ENCODE data around the gene FNDC1.
"Not testable (repeated sequence)": the region's sequence is repeated elsewhere in the genome, so short reads cannot be mapped to it uniquely, and the experiment has no call there.

FNDC1 gene

GRCh38 chr6:159259441-159260125 lies 90.4 kb downstream of the FNDC1 start:
- no peak for DNase-seq (ENCODE audit: low read depth)

- DNase-seq (ENCODE audit: low read depth) = no peak
Observed at GRCh38 chr6:159260208-159260607, 91.0 kb downstream of the FNDC1 start.

- no peak for DNase-seq (ENCODE audit: low read depth)
Observed at GRCh38 chr6:159261995-159262394, 92.8 kb downstream of the FNDC1 start.

- DNase-seq (ENCODE audit: low read depth) = no peak
Observed at GRCh38 chr6:159262586-159262985, 93.4 kb downstream of the FNDC1 start.

- DNase-seq (ENCODE audit: low read depth) = no peak
Observed at GRCh38 chr6:159267165-159267564, 98.0 kb downstream of the FNDC1 start.

- no peak for DNase-seq (ENCODE audit: low read depth)
Observed at GRCh38 chr6:159268511-159268910, 99.3 kb downstream of the FNDC1 start.

GRCh38 chr6:159271257-159271656 lies 102.1 kb downstream of the FNDC1 start:
- DNase-seq (ENCODE audit: low read depth) = no peak

- no peak for DNase-seq (ENCODE audit: low read depth)
Observed at GRCh38 chr6:159278626-159279025, 109.4 kb downstream of the FNDC1 start.

GRCh38 chr6:159279790-159280277 lies 110.6 kb downstream of the FNDC1 start:
- no peak for DNase-seq (ENCODE audit: low read depth)

- no peak for DNase-seq (ENCODE audit: low read depth)
Observed at GRCh38 chr6:159282421-159282820, 113.2 kb downstream of the FNDC1 start.

GRCh38 chr6:159284661-159285060 lies 115.5 kb downstream of the FNDC1 start:
- DNase-seq (ENCODE audit: low read depth) = not testable (repeated sequence)

GRCh38 chr6:159298840-159299239 lies 129.6 kb downstream of the FNDC1 start:
- no peak for DNase-seq (ENCODE audit: low read depth)

- DNase-seq (ENCODE audit: low read depth) = no peak
Observed at GRCh38 chr6:159299566-159299965, 130.4 kb downstream of the FNDC1 start.

- no peak for DNase-seq (ENCODE audit: low read depth)
Observed at GRCh38 chr6:159301277-159301676, 132.1 kb downstream of the FNDC1 start.

- no peak for DNase-seq (ENCODE audit: low read depth)
Observed at GRCh38 chr6:159301810-159302593, 132.8 kb downstream of the FNDC1 start.

GRCh38 chr6:159302594-159302992 lies 133.4 kb downstream of the FNDC1 start:
- DNase-seq (ENCODE audit: low read depth) = no peak

GRCh38 chr6:159303159-159303558 lies 134.0 kb downstream of the FNDC1 start:
- no peak for DNase-seq (ENCODE audit: low read depth)

- DNase-seq (ENCODE audit: low read depth) = no peak
Observed at GRCh38 chr6:159303784-159304183, 134.6 kb downstream of the FNDC1 start.

GRCh38 chr6:159304641-159305040 lies 135.4 kb downstream of the FNDC1 start:
- DNase-seq (ENCODE audit: low read depth) = no peak

GRCh38 chr6:159305159-159305558 lies 136.0 kb downstream of the FNDC1 start:
- DNase-seq (ENCODE audit: low read depth) = no peak

GRCh38 chr6:159305804-159306537 lies 136.8 kb downstream of the FNDC1 start:
- DNase-seq (ENCODE audit: low read depth) = no peak

GRCh38 chr6:159307246-159307790 lies 138.1 kb downstream of the FNDC1 start:
- DNase-seq (ENCODE audit: low read depth) = no peak

Data from fibroblast of gingiva (primary cell).